Epithelial cell of esophagus (primary cell): ENCODE data around the gene RPS29.

Source experiments
- DNase-seq: peaks from one replicate; pipeline ENCODE4 v3.0.0; 2010; ENCODE audit warnings: low read depth
- H3K4me3 ChIP-seq: 2 replicates; pipeline ENCODE4 v1.5.1; 2011; ENCODE audit warnings: mild to moderate bottlenecking, low read length, control low read depth
- CTCF ChIP-seq: IDR thresholded peaks from 2 replicates; pipeline ENCODE4 v1.5.1; 2011; ENCODE audit warnings: low read depth, mild to moderate bottlenecking, low read length, control low read depth, inconsistent platforms; ENCODE audit not compliant: insufficient read depth; ENCODE audit errors: missing control alignments

RPS29 gene

GRCh38 chr14:49550286-49551184, 35.6 kb downstream of the RPS29 start:
- peak; percentile 23 for TF ChIP-seq CTCF
- peak; percentile 25 for DNase-seq
- H3K4me3 ChIP-seq, result no peak overlapping the region

- peak; percentile 33 for DNase-seq
- no peak overlapping the region for H3K4me3 ChIP-seq
- no peak for TF ChIP-seq CTCF
These were observed 36.3 kb downstream of the RPS29 start for GRCh38 chr14:49549881-49550280.

- no peak for DNase-seq
- H3K4me3 ChIP-seq, result no peak overlapping the region
- no peak for TF ChIP-seq CTCF
These were observed 36.7 kb downstream of the RPS29 start for GRCh38 chr14:49549446-49549845.

GRCh38 chr14:49546766-49547165, 39.4 kb downstream of the RPS29 start:
- no peak for TF ChIP-seq CTCF
- H3K4me3 ChIP-seq, result no peak overlapping the region
- no peak for DNase-seq

GRCh38 chr14:49545716-49546115, 40.5 kb downstream of the RPS29 start:
- no peak for TF ChIP-seq CTCF
- no peak for DNase-seq
- no peak overlapping the region for H3K4me3 ChIP-seq

- no peak for DNase-seq
- no peak for TF ChIP-seq CTCF
- H3K4me3 ChIP-seq, result no peak overlapping the region
These were observed 41.1 kb downstream of the RPS29 start for GRCh38 chr14:49545071-49545470.

- H3K4me3 ChIP-seq, result no peak overlapping the region
- no peak for DNase-seq
- no peak for TF ChIP-seq CTCF
These were observed 45.1 kb downstream of the RPS29 start for GRCh38 chr14:49541049-49541448.
